Suprapubic skin (tissue), 4 donors: ENCODE data around the gene CLMP.

ENCODE experiments used
- EP300 ChIP-seq: sonication (generic); formaldehyde crosslinking; IDR thresholded peaks from one replicate; pipeline ENCODE4 v1.6.1; 2017; ENCODE audit warnings: antibody characterized with exemption
- POLR2A ChIP-seq, 2 donors: fragments of 450-650 bp; IDR thresholded peaks; one replicate each; pipeline ENCODE4 v1.6.1; 2017; ENCODE audit warnings: antibody characterized with exemption in 2 of 2, mild to moderate bottlenecking in 2 of 2, moderate library complexity in 2 of 2
- POLR2AphosphoS5 ChIP-seq, 3 donors: sonication (generic); formaldehyde crosslinking; IDR thresholded peaks; one replicate each; pipeline ENCODE4 v1.6.1; 2017; ENCODE audit warnings: antibody characterized with exemption in 3 of 3
- TF ChIP-seq, protein P1 (sequence below), 2 donors: fragments of 200-600 bp in 1 of 2; fragments of 450-650 bp in 1 of 2; sonication (generic) in 1 of 2; IDR thresholded peaks; one replicate each; pipeline ENCODE4 v1.5.1; 2016 to 2019; ENCODE audit warnings: antibody characterized with exemption in 2 of 2, mild to moderate bottlenecking in 1 of 2, moderate library complexity in 1 of 2

- TF ChIP-seq, protein P1, sequence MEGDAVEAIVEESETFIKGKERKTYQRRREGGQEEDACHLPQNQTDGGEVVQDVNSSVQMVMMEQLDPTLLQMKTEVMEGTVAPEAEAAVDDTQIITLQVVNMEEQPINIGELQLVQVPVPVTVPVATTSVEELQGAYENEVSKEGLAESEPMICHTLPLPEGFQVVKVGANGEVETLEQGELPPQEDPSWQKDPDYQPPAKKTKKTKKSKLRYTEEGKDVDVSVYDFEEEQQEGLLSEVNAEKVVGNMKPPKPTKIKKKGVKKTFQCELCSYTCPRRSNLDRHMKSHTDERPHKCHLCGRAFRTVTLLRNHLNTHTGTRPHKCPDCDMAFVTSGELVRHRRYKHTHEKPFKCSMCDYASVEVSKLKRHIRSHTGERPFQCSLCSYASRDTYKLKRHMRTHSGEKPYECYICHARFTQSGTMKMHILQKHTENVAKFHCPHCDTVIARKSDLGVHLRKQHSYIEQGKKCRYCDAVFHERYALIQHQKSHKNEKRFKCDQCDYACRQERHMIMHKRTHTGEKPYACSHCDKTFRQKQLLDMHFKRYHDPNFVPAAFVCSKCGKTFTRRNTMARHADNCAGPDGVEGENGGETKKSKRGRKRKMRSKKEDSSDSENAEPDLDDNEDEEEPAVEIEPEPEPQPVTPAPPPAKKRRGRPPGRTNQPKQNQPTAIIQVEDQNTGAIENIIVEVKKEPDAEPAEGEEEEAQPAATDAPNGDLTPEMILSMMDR (IDR thresholded peaks at IDR 0.05): no peak
- TF ChIP-seq POLR2A (IDR thresholded peaks at IDR 0.05): no peak
- TF ChIP-seq EP300: no peak
- no peak for TF ChIP-seq POLR2AphosphoS5 (IDR thresholded peaks at IDR 0.05)
Measured at GRCh38 chr11:123084454-123084853, 110.6 kb downstream of the CLMP start.
